ENCODE measurements around the gene ANGPT4.

- TF ChIP-seq, protein P1, sequence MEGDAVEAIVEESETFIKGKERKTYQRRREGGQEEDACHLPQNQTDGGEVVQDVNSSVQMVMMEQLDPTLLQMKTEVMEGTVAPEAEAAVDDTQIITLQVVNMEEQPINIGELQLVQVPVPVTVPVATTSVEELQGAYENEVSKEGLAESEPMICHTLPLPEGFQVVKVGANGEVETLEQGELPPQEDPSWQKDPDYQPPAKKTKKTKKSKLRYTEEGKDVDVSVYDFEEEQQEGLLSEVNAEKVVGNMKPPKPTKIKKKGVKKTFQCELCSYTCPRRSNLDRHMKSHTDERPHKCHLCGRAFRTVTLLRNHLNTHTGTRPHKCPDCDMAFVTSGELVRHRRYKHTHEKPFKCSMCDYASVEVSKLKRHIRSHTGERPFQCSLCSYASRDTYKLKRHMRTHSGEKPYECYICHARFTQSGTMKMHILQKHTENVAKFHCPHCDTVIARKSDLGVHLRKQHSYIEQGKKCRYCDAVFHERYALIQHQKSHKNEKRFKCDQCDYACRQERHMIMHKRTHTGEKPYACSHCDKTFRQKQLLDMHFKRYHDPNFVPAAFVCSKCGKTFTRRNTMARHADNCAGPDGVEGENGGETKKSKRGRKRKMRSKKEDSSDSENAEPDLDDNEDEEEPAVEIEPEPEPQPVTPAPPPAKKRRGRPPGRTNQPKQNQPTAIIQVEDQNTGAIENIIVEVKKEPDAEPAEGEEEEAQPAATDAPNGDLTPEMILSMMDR (IDR thresholded peaks at IDR 0.05), result no peak
- TF ChIP-seq POLR2A (IDR thresholded peaks at IDR 0.05), result no peak
Observed at GRCh38 chr20:888057-888456, 28.1 kb downstream of the ANGPT4 start.
